DOHH2 (cell line): Measurements from ENCODE around the gene RILPL1.
"Not testable (repeated sequence)": the region's sequence is repeated elsewhere in the genome, so short reads cannot be mapped to it uniquely, and the experiment has no call there.

Source experiments
- H3F3A ChIP-seq: fragments of 200-600 bp; sonication (generic), shearing (Covaris generic); 2 replicates; pipeline ENCODE4 v1.6.0; 2016; ENCODE audit warnings: antibody characterized with exemption, mild to moderate bottlenecking; ENCODE audit not compliant: control insufficient read depth, insufficient read depth
- H3K27ac ChIP-seq: fragments of 200-600 bp; sonication (generic); 2 replicates; pipeline ENCODE4 v1.5.1; 2014; ENCODE audit warnings: low read depth, mild to moderate bottlenecking, low read length, moderate library complexity
- H3K27me3 ChIP-seq: fragments of 200-600 bp; sonication (generic); 2 replicates; pipeline ENCODE4 v1.6.1; 2014; ENCODE audit warnings: mild to moderate bottlenecking, low read length, mixed read lengths; ENCODE audit not compliant: control insufficient read depth
- H3K36me3 ChIP-seq: fragments of 200-600 bp; sonication (generic); 2 replicates; pipeline ENCODE4 v1.6.1; 2014; ENCODE audit warnings: mild to moderate bottlenecking, low read length, moderate library complexity, mixed read lengths; ENCODE audit not compliant: control insufficient read depth
- H3K4me1 ChIP-seq: fragments of 200-600 bp; sonication (generic); 2 replicates; pipeline ENCODE4 v1.6.1; 2014; ENCODE audit warnings: mild to moderate bottlenecking, low read length, mixed read lengths; ENCODE audit not compliant: control insufficient read depth
- H3K4me2 ChIP-seq: fragments of 200-600 bp; sonication (generic); 2 replicates; pipeline ENCODE4 v1.6.0; 2014; ENCODE audit warnings: mild to moderate bottlenecking, low read length, moderate library complexity
- H3K4me3 ChIP-seq: fragments of 200-600 bp; sonication (generic); 2 replicates; pipeline ENCODE4 v1.5.1; 2014; ENCODE audit warnings: mild to moderate bottlenecking, low read length, mixed read lengths
- H3K79me2 ChIP-seq: fragments of 200-600 bp; sonication (generic); 2 replicates; pipeline ENCODE4 v1.6.1; 2014; ENCODE audit warnings: mild to moderate bottlenecking, low read length, mixed read lengths; ENCODE audit not compliant: control insufficient read depth
- H3K9me2 ChIP-seq: fragments of 200-600 bp; sonication (generic); replicated peaks from 2 replicates; pipeline ENCODE4 v1.6.1; 2014; ENCODE audit warnings: mild to moderate bottlenecking, low read length, mixed read lengths; ENCODE audit not compliant: control insufficient read depth
- H3K9me3 ChIP-seq: fragments of 200-600 bp; sonication (generic); 2 replicates; pipeline ENCODE4 v1.6.1; 2014; ENCODE audit warnings: antibody characterized with exemption, low read length, mixed read lengths; ENCODE audit not compliant: control insufficient read depth, insufficient read depth
- H4K20me1 ChIP-seq: fragments of 200-600 bp; sonication (generic); 2 replicates; pipeline ENCODE4 v1.6.0; 2014; ENCODE audit warnings: low read depth, mild to moderate bottlenecking, antibody characterized with exemption, low read length, moderate library complexity; ENCODE audit not compliant: control insufficient read depth, insufficient read depth
- EZH2phosphoT487 ChIP-seq: fragments of 200-600 bp; sonication (generic); IDR thresholded peaks from 2 replicates; pipeline ENCODE4 v1.6.1; 2017; ENCODE audit warnings: borderline replicate concordance, mild to moderate bottlenecking, antibody characterized with exemption, low read length, moderate library complexity, mixed read lengths
- TF ChIP-seq, protein P1 (sequence below): fragments of 200-600 bp; sonication (generic); IDR thresholded peaks from one replicate; pipeline ENCODE4 v1.5.1; 2014; ENCODE audit warnings: antibody characterized with exemption, mild to moderate bottlenecking, low read depth, low read length; ENCODE audit not compliant: poor library complexity, severe bottlenecking

The RILPL1 gene

DNA sequence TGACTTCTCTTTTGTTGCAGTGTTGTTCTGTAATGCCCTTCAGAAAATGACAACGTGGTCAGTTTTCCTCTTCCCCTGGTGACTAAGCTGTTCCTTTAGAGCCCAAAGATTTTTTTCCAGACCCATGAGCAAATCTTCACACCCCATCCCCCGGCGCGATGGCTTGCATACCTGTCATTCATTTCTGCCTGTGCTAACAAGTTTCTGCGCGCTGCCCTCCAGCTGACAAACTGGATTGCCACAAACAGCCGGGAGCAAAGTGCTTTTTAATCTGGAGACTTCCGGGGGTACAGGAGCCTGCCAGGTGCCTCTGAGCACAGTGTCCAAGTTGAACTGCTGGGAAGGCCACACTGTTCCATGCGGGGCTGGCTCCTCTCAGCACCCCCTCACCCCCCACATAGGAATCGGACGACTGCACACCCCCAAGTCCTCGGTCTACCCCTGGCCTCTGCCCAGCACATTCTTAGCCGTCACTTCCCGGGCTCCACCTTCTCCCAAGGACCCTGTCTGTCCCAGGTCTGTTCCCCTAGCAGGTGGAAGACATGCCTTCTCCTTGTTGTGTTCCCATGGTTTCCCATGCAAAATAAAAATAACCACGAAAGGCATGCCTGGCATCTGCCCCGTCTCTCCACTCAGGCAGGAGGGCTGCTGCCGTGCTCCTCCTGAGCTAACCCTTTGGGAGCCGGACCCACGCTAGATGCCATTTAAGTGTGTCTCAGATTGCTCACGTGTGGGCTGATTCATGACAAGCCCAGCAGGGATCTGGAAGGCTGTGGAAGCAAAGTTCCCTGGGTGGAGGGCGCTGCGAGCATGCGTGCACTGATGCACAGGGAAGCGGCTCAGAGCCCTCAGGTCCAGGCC, 14.1 kb downstream of the RILPL1 start:
- TF ChIP-seq, protein P1, sequence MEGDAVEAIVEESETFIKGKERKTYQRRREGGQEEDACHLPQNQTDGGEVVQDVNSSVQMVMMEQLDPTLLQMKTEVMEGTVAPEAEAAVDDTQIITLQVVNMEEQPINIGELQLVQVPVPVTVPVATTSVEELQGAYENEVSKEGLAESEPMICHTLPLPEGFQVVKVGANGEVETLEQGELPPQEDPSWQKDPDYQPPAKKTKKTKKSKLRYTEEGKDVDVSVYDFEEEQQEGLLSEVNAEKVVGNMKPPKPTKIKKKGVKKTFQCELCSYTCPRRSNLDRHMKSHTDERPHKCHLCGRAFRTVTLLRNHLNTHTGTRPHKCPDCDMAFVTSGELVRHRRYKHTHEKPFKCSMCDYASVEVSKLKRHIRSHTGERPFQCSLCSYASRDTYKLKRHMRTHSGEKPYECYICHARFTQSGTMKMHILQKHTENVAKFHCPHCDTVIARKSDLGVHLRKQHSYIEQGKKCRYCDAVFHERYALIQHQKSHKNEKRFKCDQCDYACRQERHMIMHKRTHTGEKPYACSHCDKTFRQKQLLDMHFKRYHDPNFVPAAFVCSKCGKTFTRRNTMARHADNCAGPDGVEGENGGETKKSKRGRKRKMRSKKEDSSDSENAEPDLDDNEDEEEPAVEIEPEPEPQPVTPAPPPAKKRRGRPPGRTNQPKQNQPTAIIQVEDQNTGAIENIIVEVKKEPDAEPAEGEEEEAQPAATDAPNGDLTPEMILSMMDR, result no peak
- no peak overlapping the region for H3K27ac ChIP-seq
- no peak overlapping the region for H3K4me2 ChIP-seq
- H3K9me3 ChIP-seq, result no peaks in the 10 kb centered on the region
- H3K27me3 ChIP-seq, result no peaks in the 10 kb centered on the region
- H3K4me1 ChIP-seq, result no peaks in the 10 kb centered on the region
- H3K9me2 ChIP-seq, result no peaks in the 10 kb centered on the region
- no peaks in the 10 kb centered on the region for H4K20me1 ChIP-seq
- H3F3A ChIP-seq, result no peaks in the 10 kb centered on the region
- H3K4me3 ChIP-seq, result no peak overlapping the region
- H3K79me2 ChIP-seq, result no peaks in the 10 kb centered on the region
- no peaks in the 10 kb centered on the region for H3K36me3 ChIP-seq

DNA sequence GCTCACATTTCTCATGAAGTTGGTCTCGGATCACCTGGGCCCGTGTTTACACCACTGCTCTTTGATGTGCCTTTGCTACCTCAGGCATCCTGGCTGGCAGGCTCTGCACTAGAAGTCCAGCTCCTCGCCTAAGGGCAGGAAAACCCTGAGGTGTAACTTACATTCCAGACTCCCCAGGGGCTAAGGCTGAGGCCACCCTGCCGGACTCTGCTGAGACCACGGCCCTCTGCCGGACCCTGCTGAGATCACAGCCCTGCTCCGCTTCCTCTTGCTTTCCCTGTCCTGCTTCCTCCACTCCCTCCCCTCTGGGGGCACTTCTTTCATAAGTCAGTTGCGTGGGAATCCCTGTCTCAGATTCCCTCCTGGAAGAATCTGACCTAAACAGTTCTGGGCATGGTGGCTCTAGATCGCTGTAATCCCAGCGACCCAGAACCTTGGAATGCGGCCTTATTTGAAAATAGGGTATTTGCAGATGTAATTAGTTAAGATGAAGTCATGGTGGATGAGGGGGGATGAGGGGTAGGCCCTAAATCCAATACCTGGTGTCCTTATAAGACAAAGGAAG, 17.2 kb downstream of the RILPL1 start:
- H3K9me3 ChIP-seq, result no peaks in the 10 kb centered on the region
- H3K27me3 ChIP-seq, result no peaks in the 10 kb centered on the region
- no peak overlapping the region for H3K4me3 ChIP-seq
- no peaks in the 10 kb centered on the region for H3F3A ChIP-seq
- H3K9me2 ChIP-seq, result no peaks in the 10 kb centered on the region
- H3K27ac ChIP-seq, result no peak overlapping the region
- H3K79me2 ChIP-seq, result no peaks in the 10 kb centered on the region
- H3K4me2 ChIP-seq, result no peak overlapping the region
- no peaks in the 10 kb centered on the region for H3K4me1 ChIP-seq
- no peak for TF ChIP-seq EZH2phosphoT487
- TF ChIP-seq, protein P1, result no peak
- H3K36me3 ChIP-seq, result no peaks in the 10 kb centered on the region
- no peaks in the 10 kb centered on the region for H4K20me1 ChIP-seq

DNA sequence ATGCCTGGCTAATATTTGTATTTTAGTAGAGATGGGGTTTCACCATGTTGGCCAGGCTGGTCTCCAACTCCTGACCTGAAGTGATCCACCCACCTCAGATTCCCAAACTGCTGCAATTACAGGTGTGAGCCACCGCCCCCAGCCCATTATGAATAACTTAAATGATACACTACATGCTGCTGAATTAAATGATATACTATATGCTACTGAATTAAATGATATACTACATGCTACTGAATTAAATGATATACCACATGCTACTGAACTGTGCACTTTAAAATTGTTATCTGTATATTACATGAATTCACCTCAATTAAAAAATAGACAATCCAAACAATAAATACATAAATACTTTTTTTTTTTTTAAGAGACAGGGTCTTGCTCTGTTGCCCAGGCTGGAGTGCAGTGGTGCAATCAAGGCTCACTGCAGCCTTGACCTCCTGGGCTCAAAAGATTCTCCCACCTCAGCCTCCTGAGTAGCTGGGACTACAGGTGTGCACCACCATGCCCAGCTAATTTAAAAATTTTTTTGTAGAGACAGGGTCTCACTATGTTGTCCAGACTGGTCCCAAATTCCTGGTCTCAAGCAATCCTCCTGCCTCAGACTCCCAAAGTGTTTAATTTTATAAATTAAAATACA, 18.8 kb downstream of the RILPL1 start:
- H3F3A ChIP-seq, H3K4me1 ChIP-seq, H3K79me2 ChIP-seq, H3K27ac ChIP-seq, H3K4me2 ChIP-seq, H3K36me3 ChIP-seq, H4K20me1 ChIP-seq, H3K27me3 ChIP-seq, H3K4me3 ChIP-seq, H3K9me2 ChIP-seq, H3K9me3 ChIP-seq: not testable (repeated sequence)

DNA sequence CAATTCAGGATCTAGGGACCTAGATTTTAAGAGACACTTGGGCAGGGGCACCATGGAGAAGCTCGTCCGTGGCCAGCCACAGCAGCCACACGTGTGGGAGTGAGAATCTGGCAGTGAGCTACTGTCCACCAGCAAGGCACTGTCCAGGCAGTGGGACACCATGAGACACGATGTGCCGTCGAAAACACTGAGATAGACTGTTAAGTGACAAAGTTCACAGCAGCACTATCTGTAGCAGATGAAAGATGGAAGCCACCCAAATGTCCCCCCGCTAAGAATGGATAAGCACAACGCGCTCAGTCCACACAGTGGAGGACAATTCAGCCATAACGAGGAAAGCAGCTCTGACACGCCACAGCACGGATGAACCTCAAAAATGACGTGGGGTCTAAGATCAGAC, 19.7 kb downstream of the RILPL1 start:
- no peak overlapping the region for H3K4me3 ChIP-seq
- H3K36me3 ChIP-seq, result no peaks in the 10 kb centered on the region
- no peaks in the 10 kb centered on the region for H3F3A ChIP-seq
- no peaks in the 10 kb centered on the region for H3K9me3 ChIP-seq
- H3K4me1 ChIP-seq, result no peaks in the 10 kb centered on the region
- H3K9me2 ChIP-seq, result no peaks in the 10 kb centered on the region
- no peaks in the 10 kb centered on the region for H4K20me1 ChIP-seq
- no peak overlapping the region for H3K27ac ChIP-seq
- TF ChIP-seq, protein P1, result no peak
- TF ChIP-seq EZH2phosphoT487, result no peak
- no peak overlapping the region for H3K4me2 ChIP-seq
- no peaks in the 10 kb centered on the region for H3K27me3 ChIP-seq
- no peaks in the 10 kb centered on the region for H3K79me2 ChIP-seq
